Panc1 (cell line): ENCODE results near the gene KIRREL3. TPM values are rescaled to one million over a fixed set of nuclear protein-coding genes. Genes with fewer than 3 reads are reported as not detected.

Source experiments
- ATAC-seq: fragments of 200-7000 bp; cut with Tn5 transposase; 2 replicates; pipeline ENCODE4 v1.9.1; 2020; ENCODE audit warnings: mild to moderate bottlenecking, moderate library complexity
- BruUV-seq: library from RNA; stranded (reverse); fragments of 400-500 nt; replicated peaks from 2 replicates; lab custom pipeline; 2021; lab: Mats Ljungman, UMichigan
- CTCF ChIA-PET: fragments of 300-600 bp; sonication (Branson Sonifier 250); formaldehyde crosslinking; loops from one replicate; lab custom pipeline; 2022; ENCODE audit warnings: antibody characterized with exemption; lab: Charles Lee
- POLR2A ChIA-PET: fragments of 300-600 bp; sonication (Branson Sonifier 250); formaldehyde crosslinking; loops from one replicate; lab custom pipeline; 2022; ENCODE audit warnings: antibody characterized with exemption; lab: Charles Lee
- DNase-seq: peaks from one replicate; pipeline ENCODE4 v3.0.0-alpha.2; 2010; ENCODE audit warnings: low read depth, low spot score
- H3K27ac ChIP-seq: 2 replicates; pipeline ENCODE4 v1.5.1; 2011; ENCODE audit warnings: mild to moderate bottlenecking, low read length, inconsistent platforms
- H3K27me3 ChIP-seq: fragments of 200-500 bp; sonication (Bioruptor generic); 2 replicates; pipeline ENCODE4 v1.6.0; 2014; ENCODE audit warnings: low read length, inconsistent platforms; ENCODE audit not compliant: control insufficient read depth, insufficient read depth
- H3K36me3 ChIP-seq: fragments of 200-500 bp; sonication (Bioruptor generic); 2 replicates; pipeline ENCODE4 v1.5.1; 2014; ENCODE audit warnings: inconsistent platforms, mild to moderate bottlenecking, low read length, moderate library complexity; ENCODE audit not compliant: control insufficient read depth, insufficient read depth
- H3K4me1 ChIP-seq: 2 replicates; pipeline ENCODE4 v1.5.1; 2011; ENCODE audit warnings: inconsistent platforms, mild to moderate bottlenecking, low read length, moderate library complexity; ENCODE audit not compliant: control insufficient read depth, insufficient read depth
- H3K4me3 ChIP-seq, 2 experiments: 2 replicates each; pipeline ENCODE4 v1.5.1; 2011 to 2012; ENCODE audit warnings: low read depth in 2 of 2, low read length in 2 of 2, mild to moderate bottlenecking in 2 of 2, inconsistent platforms in 1 of 2, moderate library complexity in 1 of 2
- H3K9me3 ChIP-seq: fragments of 200-500 bp; sonication (Bioruptor generic); 2 replicates; pipeline ENCODE4 v1.5.1; 2014; ENCODE audit warnings: low read depth, mild to moderate bottlenecking, inconsistent platforms, low read length, moderate library complexity; ENCODE audit not compliant: control insufficient read depth, insufficient read depth
- POLR2AphosphoS5 ChIP-seq: IDR thresholded peaks from 2 replicates; pipeline ENCODE4 v1.6.1; 2012; ENCODE audit warnings: mild to moderate bottlenecking, low read depth, low read length, moderate library complexity
- SIN3A ChIP-seq: IDR thresholded peaks from 2 replicates; pipeline ENCODE4 v1.6.1; 2012; ENCODE audit warnings: low read depth, mild to moderate bottlenecking, low read length, moderate library complexity, borderline replicate concordance; ENCODE audit not compliant: insufficient read depth
- TCF7L2 ChIP-seq: IDR thresholded peaks from 2 replicates; pipeline ENCODE4 v1.6.1; 2011; ENCODE audit warnings: mild to moderate bottlenecking, low read depth, low read length, inconsistent platforms
- in situ Hi-C: cut with HindIII; loops from 2 replicates; pipeline ENCODE4 v1.10.0; 2016; ENCODE audit warnings: low sequenced_read_pairs, low pct_unique_long_range_greater_than_20kb
- intact Hi-C: fragments of 100-400 bp; cut with micrococcal nuclease; formaldehyde crosslinking; loops from one replicate; pipeline ENCODE4 v1.10.0; 2022; ENCODE audit not compliant: unreplicated experiment
- total RNA-seq: library from RNA; stranded (reverse); gene quantifications from one replicate; pipeline ENCODE4 v1.2.1, GENCODE V29; 2021; ENCODE audit not compliant: unreplicated experiment
- TF ChIP-seq, protein P1 (sequence below), 2 experiments: IDR thresholded peaks; 2 replicates each; pipeline ENCODE4 v1.6.1; 2011 to 2012; ENCODE audit warnings: low read depth in 2 of 2, control low read depth in 1 of 2, low read length in 1 of 2, mild to moderate bottlenecking in 1 of 2, moderate library complexity in 1 of 2; ENCODE audit not compliant: insufficient read depth in 1 of 2
- TF ChIP-seq, protein P2 (sequence below): fragments of 450-650 bp; IDR thresholded peaks from 2 replicates; pipeline ENCODE4 v1.5.1; 2017; ENCODE audit warnings: mild to moderate bottlenecking

The KIRREL3 gene
- total RNA-seq, 1 experiment from 2014 or later: 0.36 TPM

GRCh38 chr11:126797457-126798169 lies 203.0 kb downstream of the KIRREL3 start:
- intact Hi-C loops (no loop called here), in situ Hi-C loops (no loop called here)
- H3K4me3 ChIP-seq: no peak overlapping the region
- TF ChIP-seq POLR2AphosphoS5 (no peak), SIN3A (no peak), TCF7L2 (no peak)
- TF ChIP-seq, protein P1, sequence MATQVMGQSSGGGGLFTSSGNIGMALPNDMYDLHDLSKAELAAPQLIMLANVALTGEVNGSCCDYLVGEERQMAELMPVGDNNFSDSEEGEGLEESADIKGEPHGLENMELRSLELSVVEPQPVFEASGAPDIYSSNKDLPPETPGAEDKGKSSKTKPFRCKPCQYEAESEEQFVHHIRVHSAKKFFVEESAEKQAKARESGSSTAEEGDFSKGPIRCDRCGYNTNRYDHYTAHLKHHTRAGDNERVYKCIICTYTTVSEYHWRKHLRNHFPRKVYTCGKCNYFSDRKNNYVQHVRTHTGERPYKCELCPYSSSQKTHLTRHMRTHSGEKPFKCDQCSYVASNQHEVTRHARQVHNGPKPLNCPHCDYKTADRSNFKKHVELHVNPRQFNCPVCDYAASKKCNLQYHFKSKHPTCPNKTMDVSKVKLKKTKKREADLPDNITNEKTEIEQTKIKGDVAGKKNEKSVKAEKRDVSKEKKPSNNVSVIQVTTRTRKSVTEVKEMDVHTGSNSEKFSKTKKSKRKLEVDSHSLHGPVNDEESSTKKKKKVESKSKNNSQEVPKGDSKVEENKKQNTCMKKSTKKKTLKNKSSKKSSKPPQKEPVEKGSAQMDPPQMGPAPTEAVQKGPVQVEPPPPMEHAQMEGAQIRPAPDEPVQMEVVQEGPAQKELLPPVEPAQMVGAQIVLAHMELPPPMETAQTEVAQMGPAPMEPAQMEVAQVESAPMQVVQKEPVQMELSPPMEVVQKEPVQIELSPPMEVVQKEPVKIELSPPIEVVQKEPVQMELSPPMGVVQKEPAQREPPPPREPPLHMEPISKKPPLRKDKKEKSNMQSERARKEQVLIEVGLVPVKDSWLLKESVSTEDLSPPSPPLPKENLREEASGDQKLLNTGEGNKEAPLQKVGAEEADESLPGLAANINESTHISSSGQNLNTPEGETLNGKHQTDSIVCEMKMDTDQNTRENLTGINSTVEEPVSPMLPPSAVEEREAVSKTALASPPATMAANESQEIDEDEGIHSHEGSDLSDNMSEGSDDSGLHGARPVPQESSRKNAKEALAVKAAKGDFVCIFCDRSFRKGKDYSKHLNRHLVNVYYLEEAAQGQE (IDR thresholded peaks at IDR 0.05; ENCODE audit: insufficient read depth in 1 of 2, low read depth in 2 of 2, low read length in 1 of 2): no peak
- TF ChIP-seq, protein P2, sequence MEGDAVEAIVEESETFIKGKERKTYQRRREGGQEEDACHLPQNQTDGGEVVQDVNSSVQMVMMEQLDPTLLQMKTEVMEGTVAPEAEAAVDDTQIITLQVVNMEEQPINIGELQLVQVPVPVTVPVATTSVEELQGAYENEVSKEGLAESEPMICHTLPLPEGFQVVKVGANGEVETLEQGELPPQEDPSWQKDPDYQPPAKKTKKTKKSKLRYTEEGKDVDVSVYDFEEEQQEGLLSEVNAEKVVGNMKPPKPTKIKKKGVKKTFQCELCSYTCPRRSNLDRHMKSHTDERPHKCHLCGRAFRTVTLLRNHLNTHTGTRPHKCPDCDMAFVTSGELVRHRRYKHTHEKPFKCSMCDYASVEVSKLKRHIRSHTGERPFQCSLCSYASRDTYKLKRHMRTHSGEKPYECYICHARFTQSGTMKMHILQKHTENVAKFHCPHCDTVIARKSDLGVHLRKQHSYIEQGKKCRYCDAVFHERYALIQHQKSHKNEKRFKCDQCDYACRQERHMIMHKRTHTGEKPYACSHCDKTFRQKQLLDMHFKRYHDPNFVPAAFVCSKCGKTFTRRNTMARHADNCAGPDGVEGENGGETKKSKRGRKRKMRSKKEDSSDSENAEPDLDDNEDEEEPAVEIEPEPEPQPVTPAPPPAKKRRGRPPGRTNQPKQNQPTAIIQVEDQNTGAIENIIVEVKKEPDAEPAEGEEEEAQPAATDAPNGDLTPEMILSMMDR: no peak
- no peaks in the 10 kb centered on the region; the same call in 1 of the 2 replicates for H3K27me3 ChIP-seq
- no peaks in the 10 kb centered on the region for H3K4me1 ChIP-seq
- H3K36me3 ChIP-seq: no peaks in the 10 kb centered on the region
- no peak overlapping the region for H3K27ac ChIP-seq
- no peak for DNase-seq
- no peak for ATAC-seq
- ChIA-PET CTCF (no interaction called here), POLR2A (no interaction called here)
- no TSS peak for BruUV-seq
- no peaks in the 10 kb centered on the region for H3K9me3 ChIP-seq

GRCh38 chr11:126793596-126793995 lies 207.0 kb downstream of the KIRREL3 start:
- TF ChIP-seq, protein P2: no peak
- TF ChIP-seq, protein P1 (IDR thresholded peaks at IDR 0.05; ENCODE audit: insufficient read depth in 1 of 2, low read depth in 2 of 2, low read length in 1 of 2): no peak
- TF ChIP-seq TCF7L2 (no peak), POLR2AphosphoS5 (no peak), SIN3A (no peak)
- ChIA-PET POLR2A (no interaction called here), CTCF (no interaction called here)
- no peaks in the 10 kb centered on the region; the same call in none of the 2 replicates for H3K27me3 ChIP-seq
- H3K9me3 ChIP-seq: no peaks in the 10 kb centered on the region
- no peak overlapping the region for H3K27ac ChIP-seq
- DNase-seq (no peak), ATAC-seq (no peak)
- no peaks in the 10 kb centered on the region for H3K4me1 ChIP-seq
- no peak overlapping the region for H3K4me3 ChIP-seq
- H3K36me3 ChIP-seq: no peaks in the 10 kb centered on the region
- in situ Hi-C loops: no loop called here
- intact Hi-C loops: no loop called here
- BruUV-seq: no TSS peak
